ENCODE data around the gene PLD5. TPM values are rescaled to one million over a fixed set of nuclear protein-coding genes. Genes with fewer than 3 reads are reported as not detected.
"Not testable (repeated sequence)": the region's sequence is repeated elsewhere in the genome, so short reads cannot be mapped to it uniquely, and the experiment has no call there.

Gene PLD5
- total RNA-seq, 4 donors from 2014 or later, result 0.33 to 0.54 TPM; not detected in 2

DNA sequence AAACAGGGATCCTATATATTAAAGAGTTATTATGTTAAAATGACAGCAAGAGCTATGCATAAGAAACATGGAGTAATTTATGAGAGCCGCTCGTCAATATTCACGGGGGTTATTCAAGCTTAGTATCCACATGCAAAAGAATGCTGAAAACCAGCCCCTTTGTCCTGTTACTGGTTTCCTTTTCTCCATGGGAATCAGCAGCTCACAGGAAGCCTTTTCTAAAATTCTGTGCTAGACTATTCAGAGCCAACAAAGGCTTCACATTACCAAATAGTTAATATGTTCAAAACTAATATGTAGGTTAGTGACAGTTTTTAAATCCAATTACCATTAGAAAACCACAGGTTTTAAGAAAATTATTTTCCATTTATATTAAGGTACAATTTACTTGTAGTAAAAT, 300.0 kb downstream of the PLD5 start:
- Histone ChIP-seq H3K4me1 (no peaks in the 10 kb centered on the region), H3K4me3 (replicated peaks in 1 of 3) (no peak overlapping the region), H3K9me3 (no peaks in the 10 kb centered on the region), H3K27ac (no peak overlapping the region), H3K36me3 (no peaks in the 10 kb centered on the region), H3K27me3 (no peaks in the 10 kb centered on the region)
- no peak for TF ChIP-seq POLR2A (IDR thresholded peaks at IDR 0.05)
- WGBS, 2 donors, result 77 to 82% methylated on average over 3 of the region's 3 CpGs
- intact Hi-C loops (cut with DNase I), result no loop called here
- no peak for DNase-seq

- no peaks in the 10 kb centered on the region for H3K36me3 ChIP-seq
- no peaks in the 10 kb centered on the region for H3K4me1 ChIP-seq
- no peaks in the 10 kb centered on the region for H3K27me3 ChIP-seq
- DNase-seq, result no peak
- H3K27ac ChIP-seq, result no peak overlapping the region
- no peaks in the 10 kb centered on the region for H3K9me3 ChIP-seq
- intact Hi-C loops (cut with DNase I), result no loop called here
- TF ChIP-seq POLR2A (IDR thresholded peaks at IDR 0.05), result no peak
- no peak for TF ChIP-seq CTCF (IDR thresholded peaks at IDR 0.05)
- 91 to 95% methylated on average over 12 of the region's 12 CpGs for WGBS, 2 donors
- no peak overlapping the region for H3K4me3 ChIP-seq (replicated peaks in 1 of 3)
These were observed 304.6 kb downstream of the PLD5 start for GRCh38 chr1:242219905-242220304.

- intact Hi-C loops (cut with DNase I), result no loop called here
- H3K4me3 ChIP-seq (replicated peaks in 1 of 3), result no peak overlapping the region
- DNase-seq, result no peak
- no peak overlapping the region for H3K27ac ChIP-seq
- no peaks in the 10 kb centered on the region for H3K36me3 ChIP-seq
- no peaks in the 10 kb centered on the region for H3K27me3 ChIP-seq
- H3K4me1 ChIP-seq, result no peaks in the 10 kb centered on the region
- H3K9me3 ChIP-seq, result no peaks in the 10 kb centered on the region
- TF ChIP-seq POLR2A (IDR thresholded peaks at IDR 0.05) (no peak), CTCF (IDR thresholded peaks at IDR 0.05) (no peak)
- WGBS, 2 donors, result 87 to 92% methylated on average over 2 of the region's 2 CpGs
These were observed 305.1 kb downstream of the PLD5 start for GRCh38 chr1:242219298-242219901.

- intact Hi-C loops (cut with DNase I), result no loop called here
- TF ChIP-seq CTCF (IDR thresholded peaks at IDR 0.05) (no peak), POLR2A (IDR thresholded peaks at IDR 0.05) (no peak)
- 87 to 89% methylated on average over 4 of the region's 4 CpGs for WGBS, 2 donors
These were observed 308.1 kb downstream of the PLD5 start for GRCh38 chr1:242216368-242216767.

GRCh38 chr1:242214455-242214854, 310.0 kb downstream of the PLD5 start:
- H3K27ac ChIP-seq; DNase-seq; intact Hi-C loops (cut with DNase I); H3K27me3 ChIP-seq; H3K36me3 ChIP-seq; H3K4me1 ChIP-seq; H3K9me3 ChIP-seq; H3K4me3 ChIP-seq (replicated peaks in 1 of 3): not testable (repeated sequence)
- 59% methylated on average over 3 of the region's 3 CpGs for WGBS, 2 donors

More at GRCh38 chr1:242216368-242216767, 308.1 kb downstream of the PLD5 start:
- Histone ChIP-seq H3K27ac (no peak overlapping the region), H3K4me3 (replicated peaks in 1 of 3) (no peak overlapping the region), H3K4me1 (no peaks in the 10 kb centered on the region), H3K36me3 (no peaks in the 10 kb centered on the region), H3K27me3 (no peaks in the 10 kb centered on the region), H3K9me3 (no peaks in the 10 kb centered on the region)
- no peak for DNase-seq

DNA sequence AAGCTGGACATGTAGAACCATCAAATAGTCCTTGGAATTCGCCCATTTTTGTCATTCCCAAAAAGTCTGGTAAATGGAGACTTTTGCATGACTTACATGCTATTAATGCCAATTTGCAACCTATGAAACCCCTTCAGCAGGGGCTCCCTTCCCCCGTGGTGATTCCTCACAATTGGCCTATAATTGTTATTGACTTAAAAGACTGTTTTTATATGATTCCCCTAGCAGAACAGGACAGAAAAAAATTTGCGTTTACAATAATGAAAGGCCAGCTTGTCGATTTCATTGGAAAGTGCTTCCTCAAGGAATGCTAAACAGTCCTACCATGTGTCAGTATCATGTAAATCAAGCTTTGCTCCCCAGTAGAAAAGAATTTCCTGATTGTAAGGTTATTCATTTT, 311.5 kb downstream of the PLD5 start:
- DNase-seq; H3K9me3 ChIP-seq; H3K4me1 ChIP-seq; H3K27me3 ChIP-seq; intact Hi-C loops (cut with DNase I); H3K36me3 ChIP-seq; H3K27ac ChIP-seq; H3K4me3 ChIP-seq (replicated peaks in 1 of 3): not testable (repeated sequence)
- WGBS, 2 donors, result 59 to 69% methylated on average over 4 of the region's 4 CpGs

DNA sequence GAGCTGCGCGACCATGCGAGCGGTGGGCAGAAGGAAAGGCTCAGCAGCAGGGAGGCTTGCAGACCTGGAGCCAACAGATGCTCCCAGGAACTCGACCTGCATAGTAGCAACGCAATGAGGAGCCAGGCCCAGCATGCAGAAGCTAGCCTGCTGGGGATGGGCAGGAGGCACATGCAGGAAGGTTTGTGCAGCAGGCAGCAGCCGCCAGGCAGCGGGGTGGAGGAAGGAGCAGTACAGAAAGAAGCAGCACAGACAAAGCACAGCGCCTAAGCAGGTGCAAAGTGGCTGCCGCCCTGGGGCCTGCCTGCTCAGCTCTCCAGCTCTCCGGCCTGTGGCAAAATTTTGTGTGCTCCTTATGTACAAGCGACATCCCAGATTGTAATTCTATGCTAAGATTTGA, 312.1 kb downstream of the PLD5 start:
- intact Hi-C loops (cut with DNase I), result no loop called here
- no peak for TF ChIP-seq POLR2A (IDR thresholded peaks at IDR 0.05)
- TF ChIP-seq CTCF (IDR thresholded peaks at IDR 0.05), result no peak
- no peaks in the 10 kb centered on the region for H3K27me3 ChIP-seq
- no peak overlapping the region for H3K4me3 ChIP-seq (replicated peaks in 1 of 3)
- H3K36me3 ChIP-seq, result no peaks in the 10 kb centered on the region
- no peak for DNase-seq
- H3K4me1 ChIP-seq, result no peaks in the 10 kb centered on the region
- no peaks in the 10 kb centered on the region for H3K9me3 ChIP-seq
- WGBS, 2 donors, result 77 to 81% methylated on average over 12 of the region's 12 CpGs
- no peak overlapping the region for H3K27ac ChIP-seq
